HTR-8/SVneo (cell line): ENCODE results near the gene XPO6.

Source experiments
- DNase-seq: peaks from one replicate; pipeline ENCODE4 v3.0.0; 2011; ENCODE audit warnings: low spot score, mixed read lengths; ENCODE audit not compliant: insufficient read length
- FAIRE-seq: peaks from 2 replicates; lab custom pipeline; 2011; peaks lifted over from hg19 to GRCh38; lab: Jason Lieb, UNC

XPO6 gene

DNA sequence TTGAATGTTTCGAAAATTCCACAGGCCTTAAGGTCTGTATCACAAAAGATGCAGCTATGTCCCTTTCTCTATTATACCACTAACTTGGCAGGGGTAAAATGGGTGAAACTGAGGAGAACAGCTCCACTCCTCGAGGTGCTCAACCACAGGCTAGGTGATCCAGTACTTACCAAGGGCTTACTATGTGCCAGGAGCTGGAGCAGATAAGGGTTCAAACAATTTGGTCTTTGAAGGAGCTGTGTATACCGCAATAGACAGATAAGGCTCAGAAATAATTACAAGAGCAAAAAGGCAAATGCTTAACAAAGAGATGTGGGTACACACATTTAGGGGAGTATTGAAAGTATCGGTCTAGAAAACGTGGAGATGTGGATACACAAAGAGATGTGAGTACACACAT, 1.5 kb downstream of the XPO6 start:
- FAIRE-seq: no peak
- no peak for DNase-seq

DNA sequence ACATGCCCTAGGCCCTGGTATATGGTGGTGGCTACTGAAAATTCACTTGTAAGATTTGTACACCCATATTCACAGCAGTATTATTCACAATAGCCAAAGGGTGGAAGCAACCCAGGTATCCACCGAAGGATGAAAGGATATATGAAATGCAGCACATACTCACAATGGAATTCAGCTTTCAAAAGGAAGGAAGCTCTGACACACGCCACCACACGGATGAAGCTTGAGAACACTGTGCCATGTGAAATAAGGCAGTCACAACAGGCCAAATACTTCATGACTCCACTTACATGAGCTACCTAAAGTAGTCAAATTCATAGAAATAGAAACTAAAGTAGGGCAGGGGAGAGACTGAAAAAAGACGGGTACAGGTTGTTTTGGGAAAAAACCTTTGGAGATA, 2.9 kb downstream of the XPO6 start:
- FAIRE-seq (no peak), DNase-seq (no peak)

DNA sequence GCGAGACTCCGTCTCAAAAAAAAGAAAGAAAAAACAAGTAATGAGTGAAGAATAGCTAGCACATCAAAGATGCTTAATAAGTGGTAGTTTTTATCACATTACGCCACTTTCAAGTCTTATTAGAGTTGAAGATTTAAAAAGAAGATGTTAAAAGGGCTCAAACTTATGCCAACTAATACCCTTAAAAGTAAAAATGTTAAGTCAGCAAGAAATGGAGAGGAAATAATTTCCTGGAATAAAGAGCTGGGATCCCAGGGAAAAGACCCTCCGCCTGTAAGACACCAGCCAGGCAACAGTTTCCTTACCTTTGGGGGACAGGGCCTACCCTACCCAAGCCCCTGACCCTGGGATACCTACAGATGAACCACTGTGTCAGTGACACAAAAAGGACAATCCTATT, 3.6 kb downstream of the XPO6 start:
- no peak for DNase-seq
- no peak for FAIRE-seq

DNA sequence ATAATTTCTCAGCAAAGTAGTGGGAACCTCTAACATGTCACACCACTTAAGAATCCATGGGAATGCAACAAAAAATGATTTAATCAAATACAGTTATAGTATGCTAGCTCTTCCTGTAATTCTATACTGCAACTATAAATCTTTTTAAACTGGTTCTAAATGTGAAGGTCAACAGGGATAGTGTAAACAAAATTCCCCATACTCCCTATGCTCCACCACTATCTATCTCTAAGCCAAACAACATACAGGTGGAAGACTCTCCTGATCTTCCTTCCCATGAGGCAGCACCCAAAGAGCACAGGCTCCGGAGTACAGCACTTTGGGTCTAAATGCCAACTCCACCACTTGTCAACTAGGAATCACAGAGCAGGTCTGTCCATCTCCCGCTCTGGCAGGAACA, 4.4 kb downstream of the XPO6 start:
- FAIRE-seq: no peak
- no peak for DNase-seq

DNA sequence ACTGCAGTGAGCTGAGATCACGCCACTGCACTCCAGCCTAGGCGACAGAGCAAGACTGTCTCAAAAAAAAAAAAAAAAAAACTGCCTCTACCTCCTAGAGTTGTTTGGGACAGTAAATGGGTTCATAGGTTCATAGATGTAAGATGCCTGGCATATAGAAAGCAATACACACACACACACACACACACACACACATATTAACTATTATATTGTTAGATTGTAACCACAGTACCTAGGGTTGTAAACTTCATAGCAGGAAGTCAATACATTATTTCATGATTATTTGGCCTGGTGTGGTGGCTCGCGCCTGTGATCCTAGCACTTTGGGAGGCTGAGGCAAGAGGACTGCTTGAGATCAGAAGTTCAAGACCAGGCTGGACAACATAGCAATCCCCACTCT, 5.8 kb downstream of the XPO6 start:
- FAIRE-seq (no peak), DNase-seq (no peak)

DNA sequence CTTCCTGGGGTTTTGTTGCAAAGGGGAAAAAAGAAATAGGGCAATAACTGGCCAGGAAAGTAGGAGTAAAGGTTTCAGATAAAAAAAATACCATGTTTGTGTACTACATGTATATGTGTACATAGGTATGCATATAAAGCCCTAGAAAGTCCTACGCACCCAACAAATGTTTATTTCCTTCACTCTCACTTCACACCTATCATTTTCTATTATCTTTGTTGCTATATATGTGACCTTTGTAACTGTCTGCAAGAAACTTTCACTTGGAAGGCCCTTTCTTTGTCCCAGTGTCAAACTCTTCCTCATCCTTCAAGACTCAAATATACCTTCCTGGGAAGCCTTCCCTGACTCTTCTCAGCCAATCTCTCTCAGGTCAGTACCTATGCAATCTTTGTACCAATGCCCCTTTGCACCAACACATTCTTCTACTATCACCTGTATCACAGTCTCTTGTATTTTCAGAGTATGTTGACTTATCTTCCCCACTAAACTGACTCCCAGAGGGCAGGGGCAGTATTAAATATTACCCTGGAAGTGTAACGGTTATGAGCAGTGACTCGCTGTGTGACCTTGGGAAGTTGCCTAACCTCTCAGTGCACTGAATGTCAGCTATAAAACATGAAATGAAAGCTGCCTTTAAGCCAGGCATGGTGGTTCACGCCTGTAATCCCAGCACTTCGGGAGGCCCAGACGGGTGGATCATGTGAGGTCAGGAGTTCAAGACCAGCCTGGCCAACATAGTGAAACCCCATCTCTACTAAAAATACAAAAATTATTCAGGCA, 6.5 kb downstream of the XPO6 start:
- DNase-seq (no peak), FAIRE-seq (no peak)

DNA sequence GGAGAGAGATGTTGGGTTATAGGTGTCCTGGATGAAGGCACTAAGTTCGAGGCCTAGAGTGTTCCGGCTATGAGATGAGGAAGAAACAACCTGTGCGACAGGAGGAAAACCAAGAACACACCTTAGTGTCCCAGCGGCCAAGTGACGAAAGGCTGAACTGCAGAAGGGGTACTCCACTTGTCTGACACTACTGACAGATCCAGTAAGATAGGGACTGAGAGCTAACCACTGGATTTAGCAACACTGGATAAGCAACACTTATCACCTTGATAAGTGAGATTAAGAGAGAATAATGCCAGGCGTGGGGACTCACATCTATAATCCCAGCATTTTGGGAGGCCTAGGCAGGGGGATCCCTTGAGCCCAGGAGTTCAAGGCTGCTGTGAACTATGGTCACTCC, 7.1 kb downstream of the XPO6 start:
- DNase-seq (no peak), FAIRE-seq (no peak)

DNA sequence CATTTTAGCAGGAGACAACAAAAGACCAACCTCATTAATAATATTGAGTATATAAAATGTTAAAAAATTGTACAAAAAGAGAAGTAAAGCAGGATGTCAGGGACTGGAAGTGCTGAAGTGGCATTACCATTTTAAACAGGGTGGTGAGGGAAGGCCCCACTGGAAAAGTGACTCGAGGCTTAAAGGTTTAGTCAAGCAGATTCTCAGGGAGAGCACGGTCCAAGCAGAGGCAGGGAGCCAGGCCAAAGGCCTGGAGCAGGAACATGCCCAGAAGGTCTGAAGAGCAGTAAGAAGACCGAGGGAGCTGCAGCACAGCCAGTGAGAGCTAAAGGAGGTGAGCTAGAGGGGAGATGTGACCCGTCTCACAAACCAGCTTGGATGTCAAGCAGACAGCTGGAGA, 7.6 kb downstream of the XPO6 start:
- no peak for DNase-seq
- no peak for FAIRE-seq

DNA sequence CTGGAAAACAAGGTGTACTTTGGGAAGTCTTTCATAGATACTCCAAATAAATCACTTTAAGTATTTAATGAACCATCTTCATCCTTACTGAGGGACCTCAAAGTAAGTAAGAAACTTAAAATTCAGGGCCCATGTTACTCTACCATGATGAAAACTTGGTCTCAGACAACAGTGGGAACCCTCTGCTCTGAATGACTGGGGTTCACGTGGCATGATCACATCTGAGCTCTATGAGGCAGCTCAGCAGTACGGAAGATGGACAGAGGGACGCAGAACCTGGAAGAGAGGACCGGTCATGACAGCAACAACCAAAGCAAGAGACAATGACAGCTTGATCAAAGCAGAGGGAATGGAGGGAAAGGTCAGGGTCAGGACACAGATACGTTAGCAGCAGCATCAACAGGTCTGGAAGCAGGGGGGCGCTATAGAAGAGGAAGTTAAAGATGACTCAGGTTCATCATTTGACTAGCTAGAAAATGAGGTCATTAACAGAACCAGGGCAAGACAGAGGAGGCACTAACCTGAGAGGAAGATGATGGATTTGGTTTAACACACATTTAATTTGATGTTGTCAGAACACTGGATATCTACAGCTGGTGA, 9.5 kb downstream of the XPO6 start:
- no peak for DNase-seq
- FAIRE-seq: no peak

DNA sequence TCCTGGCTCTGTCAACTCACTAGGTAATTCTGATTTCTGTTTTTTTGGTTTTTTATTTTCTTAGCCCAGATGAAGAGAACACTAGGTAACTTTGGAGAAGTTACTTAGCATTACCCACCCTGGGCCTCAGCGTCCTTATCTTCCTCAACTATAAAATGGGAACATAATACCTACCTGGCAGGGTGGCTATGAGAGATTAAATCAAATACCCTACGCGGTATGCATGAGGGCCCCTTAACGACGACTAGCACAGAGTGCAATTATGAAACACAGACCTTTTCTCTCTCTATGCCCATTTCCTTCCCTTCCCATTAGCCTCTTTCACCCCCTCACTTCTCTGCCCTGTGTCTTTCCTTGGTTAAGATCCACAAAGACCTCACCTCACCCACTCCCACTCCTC, 11.1 kb downstream of the XPO6 start:
- DNase-seq (no peak), FAIRE-seq (no peak)

DNA sequence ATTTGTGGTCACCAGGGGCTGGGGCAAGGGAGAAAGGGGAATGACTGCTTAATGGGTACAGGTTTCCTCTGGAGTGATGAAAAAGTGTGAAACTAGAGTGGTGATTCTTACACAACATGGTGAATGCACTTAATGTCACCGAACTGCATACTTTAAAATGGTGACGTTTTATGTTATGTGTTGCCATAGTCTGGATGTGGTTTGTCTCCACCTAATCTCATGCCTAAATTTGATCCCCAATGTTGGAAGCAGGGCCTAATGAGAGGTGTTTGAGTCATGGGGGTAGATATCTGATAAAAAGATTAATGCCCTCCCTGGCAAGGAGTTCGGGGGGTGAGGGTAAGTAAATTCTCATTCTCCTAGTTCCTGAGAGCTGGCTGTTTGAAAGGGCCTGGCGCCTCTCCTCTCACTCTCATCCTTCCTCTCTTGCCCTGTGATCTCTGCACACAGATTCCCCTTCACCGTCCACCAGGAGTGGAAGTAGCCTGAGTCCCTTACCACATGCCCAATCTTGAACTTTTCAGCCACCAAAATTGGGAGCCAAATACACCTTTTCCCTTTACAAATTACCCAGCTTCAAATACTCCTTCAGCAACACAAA, 15.3 kb downstream of the XPO6 start:
- DNase-seq (no peak), FAIRE-seq (no peak)

DNA sequence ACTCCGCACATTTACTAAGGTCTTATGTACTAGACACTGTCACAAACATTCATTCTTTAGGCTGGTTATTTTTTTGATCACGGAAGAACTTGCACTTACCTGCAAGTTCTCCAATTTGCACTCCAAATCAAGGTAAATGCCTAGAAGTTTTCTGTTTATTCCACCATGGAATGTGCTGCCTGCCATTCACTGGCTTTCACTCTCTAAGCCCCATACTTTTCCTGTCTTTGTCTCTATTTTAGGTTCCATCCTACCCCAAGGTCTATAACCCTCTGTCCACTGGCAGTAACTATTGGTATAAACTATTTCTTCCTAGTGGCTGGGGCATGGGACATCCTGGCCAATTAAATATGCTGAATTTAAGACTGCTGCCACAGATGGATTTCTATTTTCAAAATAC, 15.9 kb downstream of the XPO6 start:
- DNase-seq: no peak
- FAIRE-seq: no peak

DNA sequence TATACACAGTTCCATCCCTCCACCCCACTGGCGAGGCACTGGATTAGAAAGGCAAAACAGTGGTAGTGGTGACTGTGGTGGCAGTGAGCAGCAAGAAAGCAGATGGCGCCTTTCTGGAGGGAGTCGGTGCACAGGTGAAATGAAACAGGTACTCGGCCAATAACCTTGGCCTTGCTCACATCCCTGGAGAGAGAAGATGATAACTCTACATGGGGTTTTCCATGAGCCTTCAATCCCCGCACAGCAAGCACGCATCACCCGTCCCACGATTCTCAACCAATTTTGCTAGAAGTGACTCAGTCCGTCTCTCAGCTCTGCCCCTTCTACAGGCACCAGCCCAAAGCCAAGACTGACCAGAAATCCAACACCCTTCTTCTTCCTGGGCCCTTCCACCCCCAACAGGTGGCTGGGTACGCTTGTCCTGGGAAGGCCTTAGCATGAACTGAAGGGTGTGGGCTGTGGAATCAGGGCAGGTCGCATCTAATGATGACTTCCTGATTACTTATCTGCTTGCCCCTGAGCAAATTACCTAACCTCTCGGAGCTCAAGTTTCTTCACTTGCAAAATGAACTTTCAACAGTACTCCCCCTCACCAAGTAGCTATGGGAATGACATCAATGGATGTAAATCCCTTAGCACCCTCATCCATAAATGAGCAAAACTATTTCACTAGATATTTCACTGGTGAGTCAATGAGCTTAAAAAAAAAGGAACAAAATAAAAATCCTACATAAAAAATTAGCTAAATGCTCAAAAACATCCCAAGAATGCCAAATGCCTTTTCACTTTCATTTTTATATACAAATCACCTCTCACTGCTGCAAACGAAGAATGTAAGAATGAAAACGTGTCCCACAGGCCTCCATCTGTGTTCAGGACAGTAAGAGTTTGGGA, 18.0 kb downstream of the XPO6 start:
- peak; percentile 70 for DNase-seq

DNA sequence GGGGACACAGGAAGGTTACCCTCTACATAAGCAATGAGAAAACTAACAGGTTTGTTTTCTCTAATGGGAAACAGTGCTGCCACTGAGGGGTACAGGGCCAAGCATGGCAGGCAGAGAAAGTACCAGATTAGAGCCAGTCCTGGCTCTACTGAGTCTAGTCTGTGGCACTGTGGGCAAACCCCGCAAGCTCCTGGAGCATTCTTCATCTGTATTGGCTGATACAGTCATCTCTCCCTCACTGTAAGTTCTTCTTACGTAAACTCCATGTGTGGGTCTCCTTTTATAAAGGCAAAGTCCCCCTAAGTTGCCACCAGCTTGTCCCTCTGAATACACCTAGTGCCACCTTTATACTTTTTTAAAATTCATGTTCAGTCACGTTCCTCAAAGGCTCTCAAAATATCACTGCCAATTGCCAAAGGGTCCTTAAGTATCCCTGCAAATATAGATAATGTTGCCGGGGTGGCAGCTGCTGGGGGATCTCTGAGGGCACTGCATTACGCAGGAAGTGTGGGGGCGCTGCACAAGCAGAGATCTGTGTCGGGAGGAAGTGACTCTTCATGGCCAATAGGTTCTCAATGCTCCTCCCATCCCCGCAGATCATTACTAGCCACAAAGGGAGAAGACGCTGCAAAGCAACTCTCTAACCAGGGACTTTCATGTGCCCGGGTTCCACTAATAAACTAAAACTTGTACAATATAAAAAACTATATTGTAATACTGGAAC, 18.8 kb downstream of the XPO6 start:
- no peak for DNase-seq

More for the DNA sequence above, 18.0 kb downstream of the XPO6 start:
- FAIRE-seq: no peak

DNA sequence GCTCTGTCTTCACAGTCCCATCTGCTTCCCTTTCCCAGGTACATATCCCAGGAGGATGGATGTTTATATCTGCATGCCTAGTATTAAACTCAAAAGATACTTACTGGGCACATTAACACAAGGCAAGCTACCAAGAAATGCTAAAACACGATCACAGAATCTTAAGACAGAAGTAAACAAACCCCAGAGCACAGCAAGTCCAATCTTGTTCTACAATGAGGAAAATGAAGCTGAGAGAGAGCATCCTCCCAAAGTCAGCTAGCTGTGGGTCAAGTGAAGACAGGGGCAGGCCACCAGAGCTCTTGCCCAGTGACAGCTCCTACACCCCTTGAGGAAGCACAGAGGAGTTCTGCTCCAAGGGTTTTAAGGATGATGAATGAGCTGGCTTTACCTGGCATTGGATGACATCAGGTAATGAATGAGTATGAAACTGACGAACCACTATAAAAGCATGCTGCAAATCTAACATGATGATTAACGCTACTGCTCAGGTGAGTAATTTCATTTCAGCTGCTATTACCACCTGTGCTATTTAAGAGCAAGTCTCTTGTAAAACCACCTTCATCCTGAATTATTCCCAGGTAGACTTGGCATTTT, 20.3 kb downstream of the XPO6 start:
- FAIRE-seq (no peak), DNase-seq (no peak)

More for the DNA sequence above, 18.8 kb downstream of the XPO6 start:
- FAIRE-seq: no peak

DNA sequence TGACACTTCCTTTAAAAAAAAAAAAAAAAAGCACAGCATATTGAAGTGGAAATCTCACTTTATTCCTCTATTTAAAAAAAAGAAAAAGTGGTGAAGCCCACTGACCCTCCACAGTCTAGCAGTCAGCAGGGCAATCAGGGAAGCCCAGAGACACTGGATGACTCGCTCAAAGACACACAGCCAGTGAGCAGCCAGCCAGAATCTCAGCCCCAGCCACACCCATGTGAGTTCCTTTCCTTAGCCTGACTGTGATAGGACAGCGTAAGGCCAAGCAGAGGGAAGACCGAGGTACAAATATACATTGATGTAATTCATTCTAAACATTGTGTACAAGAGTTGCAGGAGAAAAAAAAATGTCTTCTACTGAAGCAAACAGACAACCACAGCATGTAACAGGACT, 22.5 kb downstream of the XPO6 start:
- no peak for FAIRE-seq
- no peak for DNase-seq

DNA sequence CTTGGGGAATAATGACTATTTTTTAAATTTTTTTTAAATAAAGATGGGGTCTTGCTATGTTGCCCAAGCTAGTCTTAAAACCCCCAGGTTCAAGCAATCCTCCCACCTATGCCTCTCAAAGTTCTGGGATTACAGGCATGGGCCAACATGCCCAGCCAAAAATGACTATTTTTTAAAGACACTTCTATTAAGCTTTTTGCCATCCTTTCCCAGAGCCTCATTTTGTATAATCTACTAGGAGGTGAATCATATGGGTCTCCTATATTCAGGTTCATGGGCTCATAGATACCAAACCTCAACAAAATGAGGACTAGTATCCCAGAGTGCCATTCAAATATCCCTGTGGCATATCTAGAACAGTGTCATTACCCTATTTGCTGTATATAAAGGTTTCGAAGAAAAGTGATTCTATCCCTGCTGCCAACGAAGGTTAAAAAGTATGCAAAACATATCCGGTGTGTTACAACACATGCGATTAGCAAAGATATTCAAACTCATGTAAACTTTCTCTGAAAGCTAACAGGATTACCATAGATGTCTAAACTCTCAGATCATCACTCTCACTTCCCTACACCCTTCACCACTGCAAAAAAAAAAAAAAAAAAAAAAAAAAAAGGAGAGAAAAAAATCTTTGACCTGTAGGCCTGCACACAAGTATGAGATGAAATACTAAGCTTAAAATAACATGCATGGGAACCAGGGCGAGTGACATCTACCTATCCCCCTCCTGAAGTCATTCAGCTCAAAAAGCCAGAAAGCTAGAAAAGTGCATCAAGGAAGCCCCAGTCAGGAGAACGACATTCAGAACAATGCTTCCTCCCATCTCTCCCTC, 23.5 kb downstream of the XPO6 start:
- FAIRE-seq: no peak
- DNase-seq: no peak

DNA sequence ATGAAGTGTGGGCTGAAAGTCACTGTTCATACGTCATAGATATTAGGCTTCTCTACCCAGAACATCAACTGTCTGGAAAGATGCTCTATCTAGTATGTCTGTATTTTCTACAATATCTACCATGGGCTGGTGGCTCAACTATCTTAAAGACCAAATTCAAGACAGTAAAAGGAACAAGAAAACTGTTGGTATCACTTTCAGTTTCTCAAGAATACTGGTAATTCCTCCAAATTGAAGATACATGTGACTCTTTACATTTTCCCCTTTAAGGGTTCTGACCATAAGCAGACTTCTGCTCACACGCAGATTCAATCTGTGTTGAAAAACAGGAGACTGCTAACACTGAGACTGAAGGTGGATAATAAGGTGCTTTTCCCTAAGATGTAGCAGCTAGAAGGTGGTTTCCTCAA, 24.2 kb downstream of the XPO6 start:
- FAIRE-seq (no peak), DNase-seq (no peak)

DNA sequence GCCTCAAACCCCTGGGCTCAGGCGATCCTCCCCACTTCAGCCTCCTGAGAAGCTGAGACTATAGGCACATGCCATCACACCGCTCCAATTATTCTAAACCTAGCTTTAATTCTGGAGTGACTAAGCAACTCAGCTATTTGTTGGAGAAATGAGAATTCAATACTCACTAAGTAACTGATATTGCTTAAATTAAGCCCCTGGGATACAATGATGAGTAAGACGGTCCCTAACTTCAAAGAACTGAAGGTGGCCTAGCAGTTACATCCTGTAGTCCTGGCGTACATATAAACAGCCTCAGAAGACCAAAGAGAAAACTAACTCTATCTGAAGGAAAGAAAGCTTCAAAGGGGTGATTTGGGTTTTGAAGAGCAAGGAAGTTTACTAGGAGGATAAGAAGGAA, 25.0 kb downstream of the XPO6 start:
- FAIRE-seq: no peak

More for the DNA sequence above, 25.0 kb downstream of the XPO6 start:
- no peak for DNase-seq
